Endometrial microvascular endothelial cells (primary cell): Measurements from ENCODE around the gene AARS2. TPM values are rescaled to one million over a fixed set of nuclear protein-coding genes. Genes with fewer than 3 reads are reported as not detected.

Source experiments
- in situ Hi-C: cut with HindIII; loops from 2 replicates; pipeline ENCODE4 v1.10.0; 2017; ENCODE audit warnings: low sequenced_read_pairs, low pct_unique_long_range_greater_than_20kb; ENCODE audit errors: inconsistent ontology term
- total RNA-seq: library from RNA; depleted of rRNA; stranded (reverse); fragments of >200 nt; gene quantifications from one replicate; pipeline ENCODE4 v1.2.3, GENCODE V29; 2015; ENCODE audit errors: inconsistent ontology term

The AARS2 gene
- total RNA-seq, 1 donor from 2014 or later: 20.3 TPM

GRCh38 chr6:44285552-44286284 is 27.4 kb downstream of the AARS2 start:
- in situ Hi-C loops: loop anchor here (10.0 kb wide), 1 partner anchor 59 kb away; the partner anchor contains the start of gene SPATS1

DNA sequence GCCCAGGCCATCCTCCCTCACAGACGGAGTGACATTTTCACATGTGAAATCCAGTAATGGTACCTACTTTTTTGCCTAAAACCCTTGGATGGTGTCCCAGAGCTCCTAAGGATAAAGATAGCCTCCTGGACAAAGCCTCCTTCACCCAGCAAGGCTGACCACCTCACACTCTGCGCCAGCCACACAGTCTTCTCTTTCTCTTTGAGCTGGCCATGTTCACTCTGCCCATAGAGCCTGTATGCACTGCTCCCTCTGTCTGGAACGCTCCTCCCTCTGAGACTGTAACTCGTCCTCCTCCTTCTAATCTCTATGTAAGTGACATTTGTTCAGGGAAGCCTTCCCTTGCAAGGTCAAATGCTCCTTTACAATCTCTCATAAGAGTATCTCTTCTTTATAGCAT is 28.3 kb downstream of the AARS2 start:
- in situ Hi-C loops: loop anchor here (10.0 kb wide), 1 partner anchor 60 kb away; the partner anchor contains the start of gene SPATS1

- in situ Hi-C loops: loop anchor here (10.0 kb wide), 1 partner anchor 61 kb away; the partner anchor contains the start of gene SPATS1
These were observed 29.0 kb downstream of the AARS2 start for GRCh38 chr6:44284121-44284520.

- in situ Hi-C loops: no loop called here
These were observed 34.1 kb downstream of the AARS2 start for GRCh38 chr6:44278774-44279697.

- in situ Hi-C loops: no loop called here
These were observed 34.8 kb downstream of the AARS2 start for GRCh38 chr6:44278315-44278714.

GRCh38 chr6:44277763-44278162 is 35.4 kb downstream of the AARS2 start:
- in situ Hi-C loops: no loop called here

GRCh38 chr6:44276667-44277640 is 36.2 kb downstream of the AARS2 start:
- in situ Hi-C loops: no loop called here

- in situ Hi-C loops: no loop called here
These were observed 37.1 kb downstream of the AARS2 start for GRCh38 chr6:44275749-44276648.

DNA sequence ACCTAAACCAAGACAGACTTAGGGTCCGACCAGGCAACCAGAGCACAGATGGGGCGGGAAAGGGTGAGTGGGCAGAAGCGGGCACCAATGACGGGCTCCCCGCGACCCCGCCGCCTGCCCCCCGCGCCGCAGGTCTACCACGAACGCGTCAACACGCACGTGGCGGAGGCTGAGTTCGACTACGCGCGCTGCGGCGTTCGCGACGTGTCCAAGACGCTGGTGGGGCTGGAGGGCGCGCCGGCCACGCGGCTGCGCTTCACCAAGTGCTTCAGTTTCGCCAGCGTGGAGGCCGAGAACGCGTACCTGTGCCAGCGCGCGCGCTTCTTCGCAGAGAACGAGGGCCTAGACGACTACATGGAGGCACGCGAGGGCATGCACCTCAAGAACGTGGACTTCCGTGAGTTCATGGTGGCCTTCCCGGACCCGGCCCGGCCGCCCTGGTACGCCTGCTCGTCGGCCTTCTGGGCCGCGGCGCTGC is 37.8 kb downstream of the AARS2 start:
- in situ Hi-C loops: no loop called here

- in situ Hi-C loops: no loop called here
These were observed 39.5 kb downstream of the AARS2 start for GRCh38 chr6:44273617-44274016.

DNA sequence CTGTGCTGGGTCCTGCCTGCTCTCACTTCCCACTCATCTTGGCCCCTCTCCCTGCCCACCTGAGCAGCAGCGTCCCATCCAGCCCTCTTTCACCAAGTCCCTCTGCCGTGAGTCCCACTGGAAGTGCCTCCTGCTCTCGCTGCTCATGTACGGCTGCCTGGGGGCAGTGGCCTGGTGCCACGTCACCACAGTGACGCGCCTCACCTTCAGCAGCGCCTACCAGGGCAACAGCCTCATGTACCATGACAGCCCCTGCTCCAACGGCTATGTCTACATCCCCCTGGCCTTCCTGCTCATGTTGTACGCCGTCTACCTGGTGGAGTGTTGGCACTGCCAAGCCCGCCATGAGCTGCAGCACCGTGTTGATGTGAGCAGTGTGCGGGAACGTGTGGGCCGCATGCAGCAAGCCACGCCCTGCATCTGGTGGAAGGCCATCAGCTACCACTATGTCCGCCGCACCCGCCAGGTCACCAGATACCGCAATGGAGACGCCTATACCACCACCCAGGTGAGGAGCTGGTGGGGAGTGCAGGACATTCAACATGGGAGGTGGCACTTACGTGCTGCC is 40.1 kb downstream of the AARS2 start:
- in situ Hi-C loops: no loop called here

GRCh38 chr6:44272529-44272928 is 40.6 kb downstream of the AARS2 start:
- in situ Hi-C loops: no loop called here

- in situ Hi-C loops: no loop called here
These were observed 41.2 kb downstream of the AARS2 start for GRCh38 chr6:44271914-44272313.

GRCh38 chr6:44271406-44271723 is 41.8 kb downstream of the AARS2 start:
- in situ Hi-C loops: no loop called here

DNA sequence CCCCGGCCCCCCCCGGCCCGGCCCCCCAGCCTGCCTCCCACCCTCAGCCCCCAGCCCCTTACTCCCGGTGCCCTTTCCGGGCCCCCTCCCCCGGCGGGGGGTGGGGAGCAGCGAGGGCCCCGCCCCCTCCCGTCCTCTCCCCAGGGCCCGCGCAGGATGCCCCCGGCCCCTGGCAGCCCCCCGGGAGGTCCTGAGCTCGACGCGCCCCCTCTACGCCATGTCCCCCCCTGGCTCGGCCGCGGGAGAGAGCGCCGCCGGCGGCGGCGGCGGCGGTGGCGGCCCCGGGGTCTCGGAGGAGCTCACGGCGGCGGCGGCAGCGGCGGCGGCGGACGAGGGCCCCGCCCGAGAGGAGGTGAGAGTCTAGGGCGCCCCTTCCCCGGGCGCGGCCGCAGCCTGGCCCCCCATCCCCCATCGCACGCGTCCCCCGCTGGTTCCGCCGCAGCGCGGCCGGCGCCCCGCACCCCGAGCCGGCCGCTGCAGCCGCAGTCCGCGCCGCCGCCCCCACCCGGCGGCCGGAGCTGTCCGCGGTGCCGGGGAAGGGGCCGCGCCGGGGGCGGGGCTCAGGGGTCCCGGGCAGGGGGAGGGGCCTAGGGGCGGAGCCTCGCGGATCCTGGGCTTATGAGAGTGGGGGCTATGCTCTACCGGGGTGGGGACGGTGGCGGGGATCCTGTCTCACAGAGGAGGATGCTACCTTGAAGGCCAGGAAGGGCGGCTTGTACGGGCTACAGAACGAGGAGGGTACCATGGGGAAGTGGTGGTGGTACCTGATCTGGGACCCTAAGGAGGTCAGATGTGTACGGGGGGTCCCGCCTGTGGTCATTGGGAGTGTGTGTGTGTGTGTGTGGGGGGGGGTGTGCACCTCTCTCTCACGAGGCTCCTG is 42.4 kb downstream of the AARS2 start:
- in situ Hi-C loops: no loop called here

DNA sequence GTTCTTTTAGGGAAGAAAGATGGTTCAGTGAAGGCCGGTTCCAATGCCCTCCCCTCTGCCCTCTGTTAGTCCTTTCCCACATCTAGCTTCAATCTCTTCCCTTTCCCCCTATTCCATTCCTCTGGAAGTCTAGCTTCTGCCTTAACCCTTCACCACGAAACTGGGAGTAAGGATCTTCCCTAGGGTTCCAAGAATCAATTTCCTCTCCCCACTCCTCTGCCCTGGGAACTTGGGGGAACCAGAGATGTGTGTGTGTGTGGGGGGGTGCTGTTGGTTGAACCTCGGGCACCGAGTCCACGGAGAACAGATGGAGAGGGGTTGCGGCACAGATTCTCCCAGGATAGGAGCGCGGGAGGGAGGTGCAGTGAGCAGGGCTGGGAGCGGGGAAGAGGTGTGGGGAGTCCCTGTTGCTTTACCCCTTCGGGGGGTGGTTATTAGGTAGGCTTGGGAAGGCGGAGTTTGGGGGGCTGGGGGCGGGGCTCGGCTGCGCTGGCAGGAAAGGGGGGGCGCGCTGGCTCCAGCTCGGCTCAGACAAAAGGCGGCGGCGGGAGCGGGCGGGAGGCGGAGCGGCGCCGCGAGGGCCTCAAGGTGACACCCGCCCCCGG is 43.1 kb downstream of the AARS2 start, which contains the start of gene TMEM151B:
TMEM151B (plus strand) TSS at position 530 of the 605 bp plus-strand sequence. CDS start 293 bp downstream, outside the sequence.
- in situ Hi-C loops: no loop called here
